COLO668 (cell line): ENCODE data around the gene ARHGEF4.

Experiments
- DNase-seq: peaks from one replicate; lab custom pipeline; 2025; ENCODE audit not compliant: unreplicated experiment; lab: John Stamatoyannopoulos, UW

ARHGEF4 gene

DNA sequence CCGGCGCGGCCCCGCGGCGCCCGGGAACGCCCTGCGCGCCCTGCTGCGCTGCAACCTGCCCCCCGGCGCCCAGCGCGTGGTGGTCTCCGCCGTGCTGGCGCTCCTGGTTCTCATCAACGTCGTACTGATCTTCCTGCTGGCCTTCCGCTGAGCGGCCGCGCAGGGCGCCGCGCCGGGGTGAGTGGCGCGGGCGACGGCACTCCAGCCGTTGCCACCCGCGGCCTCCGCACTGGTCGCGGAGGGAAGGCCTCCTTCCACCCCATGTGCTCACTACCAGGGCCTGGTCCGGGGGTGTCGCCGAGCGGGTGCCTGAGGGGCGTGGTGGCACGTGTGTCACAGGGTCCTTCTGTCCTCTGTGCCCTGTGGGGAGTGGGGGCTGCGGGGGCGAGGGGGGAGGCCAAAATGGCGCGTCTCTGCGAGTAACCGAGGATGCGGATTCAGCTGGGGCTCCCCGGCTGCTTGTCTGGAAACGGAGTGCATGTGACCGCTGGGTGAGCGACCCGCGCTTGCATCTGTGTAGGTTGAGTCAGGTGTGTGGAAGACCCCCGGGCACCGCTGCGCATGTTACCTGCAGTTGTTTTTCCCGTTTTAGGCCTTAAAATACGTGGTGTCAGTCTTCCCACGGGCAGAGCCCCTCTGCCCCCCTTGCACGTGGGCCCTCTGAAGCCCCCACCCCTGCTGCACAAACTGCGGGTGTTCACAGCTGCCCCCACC is 198.6 kb downstream of the ARHGEF4 start:
- peak; percentile 21 for DNase-seq

DNA sequence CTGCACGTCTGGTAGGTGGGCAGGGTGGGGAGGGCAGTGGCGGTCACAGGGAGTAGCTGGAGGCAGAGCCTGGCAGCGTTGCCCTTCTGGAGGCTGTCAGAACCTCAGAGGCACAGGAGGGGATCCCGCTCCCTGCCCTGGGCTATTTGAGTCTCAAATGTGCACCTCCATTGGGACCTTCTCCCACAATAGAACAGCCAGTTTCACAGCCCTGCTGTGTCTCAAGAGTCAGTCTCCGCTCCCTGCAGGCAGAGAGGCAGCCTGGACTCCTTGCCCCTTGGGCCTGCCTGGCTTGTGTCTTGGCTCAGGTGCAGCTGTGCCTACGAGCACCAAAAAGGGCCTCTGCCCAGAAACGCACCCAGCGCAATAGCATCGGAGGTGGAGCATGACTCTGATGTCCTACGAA is 199.1 kb downstream of the ARHGEF4 start:
- DNase-seq = no peak

DNA sequence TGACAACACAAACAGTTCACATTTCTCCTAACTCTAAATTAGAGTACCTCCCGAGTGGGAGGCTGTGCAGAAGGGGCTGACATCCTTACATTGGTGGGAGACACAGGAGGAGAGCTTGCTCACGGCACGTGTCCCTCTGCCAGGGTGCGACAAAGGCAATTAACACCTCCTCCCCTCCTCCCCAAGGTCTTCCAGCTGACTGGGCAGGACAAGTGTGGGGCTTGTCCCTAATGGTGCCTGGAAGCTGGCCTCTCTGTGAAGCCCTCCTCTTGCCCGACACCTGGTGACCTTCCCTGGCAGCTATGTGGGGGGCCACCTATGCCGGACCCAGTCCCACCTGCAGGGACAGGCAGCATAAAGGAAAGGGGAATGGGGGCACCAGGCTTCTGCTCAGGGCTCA is 199.6 kb downstream of the ARHGEF4 start:
- DNase-seq = no peak

DNA sequence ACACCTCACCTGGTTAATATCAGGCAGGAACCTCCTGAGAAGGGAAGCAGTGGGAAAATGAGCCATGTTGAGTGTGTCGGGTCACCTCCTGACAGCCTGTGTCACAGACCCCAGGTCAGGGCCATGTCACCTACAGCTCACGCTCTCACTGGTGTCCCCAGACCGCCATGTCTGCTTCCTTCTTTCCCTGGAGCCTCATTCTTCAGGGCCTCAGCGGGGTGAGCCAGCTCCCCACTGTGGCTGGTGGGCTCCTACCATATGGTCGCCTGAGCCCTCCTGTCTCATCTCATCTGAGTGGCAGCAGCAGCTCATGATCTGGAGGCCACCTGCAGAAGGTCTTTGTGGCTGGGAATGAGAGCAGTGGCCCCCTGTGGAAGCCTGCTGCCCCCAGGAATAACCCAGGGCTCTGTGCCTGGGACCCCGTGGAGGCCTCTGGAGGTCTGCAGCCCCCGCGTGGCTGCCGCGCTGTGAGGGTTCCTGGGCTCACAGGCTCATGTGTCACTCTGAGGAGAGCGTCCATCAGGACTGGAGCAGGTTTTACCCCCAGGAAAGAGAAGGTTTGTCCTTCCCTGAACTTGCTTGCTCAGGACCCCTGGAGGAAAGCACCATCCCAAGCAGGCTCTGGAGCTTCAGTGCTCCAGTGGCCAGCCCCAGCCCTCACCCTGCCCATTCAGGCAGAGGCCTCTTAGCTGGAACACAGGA is 200.1 kb downstream of the ARHGEF4 start:
- no peak for DNase-seq

DNA sequence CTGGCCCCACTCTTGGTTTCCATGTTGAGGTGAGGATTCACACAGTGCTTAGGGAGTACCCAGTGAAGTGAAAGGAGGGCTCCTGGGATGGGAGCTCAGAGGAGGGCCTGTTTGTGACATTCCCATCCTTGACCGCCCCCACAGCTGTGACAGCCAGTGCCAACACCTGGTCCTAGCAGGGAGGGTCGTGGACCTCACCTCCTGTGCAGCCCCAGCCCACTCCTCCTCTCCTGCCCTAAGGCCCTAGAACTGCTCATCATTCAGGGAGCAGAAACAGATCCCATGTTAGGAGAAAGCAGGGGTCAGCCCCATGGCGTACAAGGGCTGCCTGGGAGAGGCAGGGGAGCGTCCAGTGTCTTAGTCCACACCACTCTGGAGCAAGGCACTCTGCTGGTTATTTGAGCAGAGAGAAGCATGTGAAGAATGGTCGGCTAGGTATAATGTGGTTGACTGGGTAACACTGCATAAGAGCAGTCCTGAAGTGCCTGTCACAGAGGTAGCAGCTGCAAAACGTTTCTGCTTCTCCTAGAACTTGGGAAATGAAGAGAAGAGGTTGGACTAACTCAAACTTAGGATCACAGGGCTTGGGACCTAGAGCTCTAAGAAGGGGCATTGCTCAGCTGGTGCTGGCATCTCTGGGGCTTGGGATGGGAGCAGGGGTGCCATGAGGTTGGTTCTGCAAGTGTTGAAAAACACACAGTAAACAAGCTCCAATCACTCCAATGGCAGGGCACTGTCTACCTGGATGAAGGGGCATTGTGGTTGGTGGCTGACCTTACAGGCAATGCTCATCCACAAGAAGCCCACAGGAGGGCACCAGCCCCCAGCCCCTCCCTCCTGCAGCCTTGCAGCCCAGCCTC is 200.9 kb downstream of the ARHGEF4 start:
- no peak for DNase-seq

DNA sequence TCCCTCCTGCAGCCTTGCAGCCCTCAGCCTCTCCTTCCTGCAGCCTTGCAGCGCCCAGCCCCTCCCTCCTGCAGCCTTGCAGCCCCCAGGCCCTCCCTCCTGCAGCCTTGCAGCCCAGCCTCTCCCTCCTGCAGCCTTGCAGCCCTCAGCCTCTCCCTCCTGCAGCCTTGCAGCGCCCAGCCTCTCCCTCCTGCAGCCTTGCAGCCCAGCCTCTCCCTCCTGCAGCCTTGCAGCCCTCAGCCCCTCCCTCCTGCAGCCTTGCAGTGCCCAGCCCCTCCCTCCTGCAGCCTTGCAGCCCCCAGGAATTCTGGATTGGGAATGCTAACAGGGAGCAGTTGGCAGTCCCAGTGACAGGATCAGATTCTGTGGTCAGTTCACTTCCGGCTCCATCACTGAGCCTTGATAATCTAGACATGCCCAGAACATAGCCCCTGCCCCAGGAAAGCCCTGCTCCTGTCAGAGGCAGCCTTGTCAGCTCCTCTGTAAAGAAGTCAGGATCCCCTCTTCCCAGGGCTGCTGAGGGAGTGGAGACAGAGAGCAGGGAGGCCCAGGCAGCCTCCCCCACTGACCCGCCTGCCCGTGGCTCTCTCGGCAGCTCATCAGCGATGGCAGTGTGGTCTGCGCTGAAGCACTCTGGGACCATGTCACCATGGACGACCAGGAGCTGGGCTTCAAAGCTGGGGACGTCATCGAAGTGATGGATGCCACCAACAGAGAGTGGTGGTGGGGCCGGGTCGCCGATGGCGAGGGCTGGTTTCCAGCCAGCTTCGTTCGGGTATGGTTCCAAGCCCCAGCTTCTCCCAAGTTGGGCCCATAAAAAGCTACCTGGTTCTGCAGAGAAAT is 201.8 kb downstream of the ARHGEF4 start:
- DNase-seq = no peak

DNA sequence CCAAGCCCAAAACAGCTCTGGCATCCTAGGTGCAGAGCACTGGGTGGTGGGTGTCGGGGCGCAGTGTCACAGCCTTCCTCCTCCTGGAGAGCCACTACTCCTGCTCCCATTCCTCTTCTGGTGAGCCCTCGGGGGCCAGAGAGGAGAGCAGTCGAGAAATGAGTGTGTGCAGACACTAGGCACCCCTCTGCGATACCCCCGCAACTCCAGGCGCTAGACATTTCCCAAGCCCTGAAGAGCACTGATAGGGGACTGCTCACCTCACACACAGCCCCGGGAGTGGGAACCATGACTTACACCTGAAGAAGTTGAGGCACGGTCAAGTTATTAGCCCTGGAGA is 202.4 kb downstream of the ARHGEF4 start:
- DNase-seq = no peak

DNA sequence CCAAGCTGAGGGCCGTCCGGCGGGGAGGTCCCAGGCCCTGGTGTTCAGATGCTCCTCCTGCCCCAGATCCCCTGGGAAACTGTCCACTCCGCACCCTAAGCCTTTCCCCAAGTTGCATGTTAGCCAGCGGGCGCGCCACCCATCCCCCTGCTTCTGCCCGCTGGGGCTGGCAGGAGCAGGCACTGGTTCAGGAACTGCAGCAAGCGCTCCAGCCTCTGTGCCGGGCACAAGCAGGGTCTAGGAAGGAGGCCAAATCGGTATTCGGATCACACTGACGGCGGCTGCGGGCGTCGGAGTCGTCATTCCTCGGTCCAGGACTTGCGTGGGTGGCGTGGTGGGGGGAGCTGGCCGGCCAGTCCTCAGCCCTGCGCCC is 202.8 kb downstream of the ARHGEF4 start:
- DNase-seq = no peak

DNA sequence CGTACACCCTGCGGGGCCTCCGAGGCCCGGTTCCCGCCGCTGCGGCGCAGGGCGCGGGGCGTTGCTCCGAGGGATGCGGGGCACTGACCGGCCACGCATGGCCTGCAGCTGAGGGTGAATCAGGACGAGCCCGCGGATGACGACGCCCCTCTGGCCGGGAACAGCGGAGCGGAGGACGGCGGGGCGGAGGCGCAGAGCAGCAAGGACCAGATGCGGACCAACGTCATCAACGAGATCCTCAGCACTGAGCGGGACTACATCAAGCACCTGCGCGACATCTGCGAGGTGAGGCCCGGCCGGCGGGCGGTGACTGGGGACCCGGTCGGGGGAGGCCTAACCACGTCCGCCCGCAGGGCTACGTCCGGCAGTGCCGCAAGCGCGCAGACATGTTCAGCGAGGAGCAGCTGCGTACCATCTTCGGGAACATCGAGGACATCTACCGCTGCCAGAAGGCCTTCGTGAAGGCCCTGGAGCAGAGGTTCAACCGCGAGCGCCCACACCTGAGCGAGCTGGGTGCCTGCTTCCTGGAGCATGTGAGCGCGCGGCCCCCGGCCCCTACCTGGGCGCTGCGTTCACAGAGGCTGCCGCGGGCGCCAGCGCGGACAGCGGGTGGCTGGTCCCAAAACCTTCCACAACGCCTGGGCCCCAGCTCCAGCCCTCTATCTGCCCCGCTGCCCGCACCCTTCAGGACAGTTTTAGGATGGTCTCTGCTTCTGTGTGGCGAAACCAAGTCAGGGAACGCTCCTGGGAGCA is 203.4 kb downstream of the ARHGEF4 start:
- no peak for DNase-seq

DNA sequence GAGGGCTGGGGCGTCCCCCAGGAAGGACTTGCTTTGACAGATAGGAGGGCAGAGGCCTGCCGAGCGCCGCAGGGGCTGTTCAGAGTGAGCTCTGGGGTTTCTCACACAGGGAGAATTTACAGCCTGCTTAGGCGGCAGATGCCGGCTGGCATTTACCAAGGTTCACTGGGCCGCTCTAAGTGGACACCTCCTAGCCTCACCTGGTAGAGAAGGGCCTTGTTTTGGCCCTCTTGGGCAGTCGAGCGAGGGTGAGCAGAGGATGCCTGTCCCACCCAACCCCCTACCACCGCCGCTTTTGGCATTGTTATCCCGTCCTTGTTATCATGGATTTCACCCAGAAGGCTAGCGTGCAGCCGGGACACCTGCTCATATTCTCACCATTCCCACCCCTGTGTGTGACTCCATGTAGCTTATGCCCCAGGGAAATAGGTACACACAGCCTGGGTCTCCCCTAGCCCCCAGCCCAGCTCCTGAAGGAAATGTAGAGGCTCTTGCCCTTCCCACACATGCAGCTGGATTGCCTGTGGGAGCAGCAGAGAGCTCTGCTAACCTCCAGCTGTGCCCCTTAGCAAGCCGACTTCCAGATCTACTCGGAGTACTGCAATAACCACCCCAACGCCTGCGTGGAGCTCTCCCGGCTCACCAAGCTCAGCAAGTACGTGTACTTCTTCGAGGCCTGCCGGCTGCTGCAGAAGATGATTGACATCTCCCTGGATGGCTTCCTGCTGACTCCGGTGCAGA is 204.1 kb downstream of the ARHGEF4 start:
- DNase-seq = no peak

DNA sequence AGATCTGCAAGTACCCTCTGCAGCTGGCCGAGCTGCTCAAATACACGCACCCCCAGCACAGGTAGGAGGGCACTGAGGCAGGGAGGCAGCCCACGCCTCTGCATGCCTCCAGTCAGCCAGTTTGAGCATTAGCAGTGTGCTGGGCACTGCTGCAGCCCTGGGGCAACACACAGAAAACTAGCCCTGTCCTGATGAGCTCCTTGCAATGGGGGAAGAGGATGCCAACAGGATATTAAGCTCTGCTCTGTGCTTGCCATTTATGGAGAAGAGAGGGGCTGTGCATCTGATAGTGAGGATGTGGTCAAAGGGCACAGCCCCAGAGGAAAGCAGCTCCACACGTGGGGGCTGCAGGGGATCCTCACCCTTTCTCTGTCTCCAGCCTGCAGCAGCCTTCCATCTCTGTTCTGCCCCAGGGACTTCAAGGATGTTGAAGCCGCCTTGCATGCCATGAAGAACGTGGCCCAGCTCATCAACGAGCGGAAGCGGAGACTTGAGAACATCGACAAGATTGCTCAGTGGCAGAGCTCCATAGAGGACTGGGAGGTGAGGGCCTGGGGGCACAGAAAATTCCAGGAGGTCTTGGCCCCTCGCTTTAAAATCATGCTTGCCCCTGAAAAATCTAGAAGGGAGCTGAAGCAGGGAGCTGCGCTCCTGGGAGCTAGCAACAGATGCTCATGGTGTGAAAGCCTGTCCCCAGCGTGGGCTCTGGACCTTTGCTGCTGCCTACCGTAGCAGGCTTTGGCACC is 204.9 kb downstream of the ARHGEF4 start:
- DNase-seq = no peak

DNA sequence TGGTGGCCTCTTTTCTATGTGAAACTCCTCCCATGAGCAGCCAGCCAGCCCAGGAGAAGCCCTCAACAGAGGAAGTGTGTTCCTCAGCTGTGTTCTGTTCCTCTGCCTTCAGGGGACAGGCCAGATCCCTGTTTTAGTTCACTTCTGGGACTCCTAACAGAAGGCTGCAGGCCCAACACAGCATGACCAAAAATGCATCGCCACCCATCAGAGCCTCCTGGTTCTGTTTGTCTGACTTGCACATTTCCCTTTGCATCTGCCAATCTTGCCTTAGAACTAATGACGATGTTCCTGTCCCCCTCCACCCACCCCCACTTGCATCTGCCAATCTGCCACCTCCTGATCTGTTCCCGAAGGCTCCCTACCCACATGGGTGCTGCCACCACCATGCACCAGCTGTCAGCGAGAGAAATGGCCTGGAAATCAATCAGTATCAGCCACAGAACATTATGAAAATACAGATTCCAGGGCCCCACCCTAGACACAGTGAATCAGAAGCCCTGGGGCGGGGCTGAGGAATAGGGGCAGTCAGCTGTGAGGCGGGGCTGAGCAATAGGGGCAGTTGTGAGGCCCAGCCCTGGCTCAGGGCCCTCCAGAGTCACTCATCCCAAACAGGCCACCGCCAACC is 205.5 kb downstream of the ARHGEF4 start:
- DNase-seq = no peak

DNA sequence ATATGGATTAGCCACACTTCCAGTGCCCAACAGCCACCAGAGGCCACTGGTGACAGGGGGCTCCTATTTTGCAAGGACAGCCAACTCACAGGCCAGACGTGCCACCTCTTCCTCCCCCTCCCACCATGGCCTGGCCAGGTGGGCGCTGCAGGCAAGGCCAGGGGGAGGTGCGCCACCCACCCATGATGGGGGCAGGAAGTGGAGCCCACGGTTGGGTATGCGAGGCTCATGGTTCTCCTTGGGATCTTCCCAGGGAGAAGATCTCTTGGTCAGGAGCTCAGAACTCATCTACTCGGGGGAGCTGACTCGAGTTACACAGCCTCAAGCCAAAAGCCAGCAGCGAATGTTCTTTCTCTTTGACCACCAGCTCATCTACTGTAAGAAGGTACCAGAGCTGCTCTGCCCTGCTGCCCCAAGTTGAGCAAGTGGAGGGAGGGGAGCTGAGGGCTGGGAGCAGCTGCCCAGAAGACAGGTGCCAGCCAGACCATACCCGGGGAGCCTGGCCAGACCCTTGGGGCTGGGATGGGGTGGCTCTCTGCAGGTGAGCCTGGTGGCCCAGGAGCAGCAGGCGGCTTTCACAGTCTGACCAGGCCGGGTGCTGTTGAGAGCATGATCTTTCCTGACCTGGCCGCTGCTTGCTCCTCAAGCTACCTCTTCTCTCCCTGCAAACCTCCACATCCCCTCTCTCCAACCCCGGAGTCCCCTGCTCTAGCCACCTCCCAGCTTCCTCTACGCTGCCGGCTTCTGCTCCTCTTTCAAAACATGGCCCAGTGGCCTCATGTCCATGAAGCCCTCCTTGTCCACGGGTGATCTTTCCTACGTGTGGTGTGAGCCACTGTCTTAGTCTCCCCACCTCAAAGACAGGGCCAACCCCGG is 206.7 kb downstream of the ARHGEF4 start:
- DNase-seq = no peak

DNA sequence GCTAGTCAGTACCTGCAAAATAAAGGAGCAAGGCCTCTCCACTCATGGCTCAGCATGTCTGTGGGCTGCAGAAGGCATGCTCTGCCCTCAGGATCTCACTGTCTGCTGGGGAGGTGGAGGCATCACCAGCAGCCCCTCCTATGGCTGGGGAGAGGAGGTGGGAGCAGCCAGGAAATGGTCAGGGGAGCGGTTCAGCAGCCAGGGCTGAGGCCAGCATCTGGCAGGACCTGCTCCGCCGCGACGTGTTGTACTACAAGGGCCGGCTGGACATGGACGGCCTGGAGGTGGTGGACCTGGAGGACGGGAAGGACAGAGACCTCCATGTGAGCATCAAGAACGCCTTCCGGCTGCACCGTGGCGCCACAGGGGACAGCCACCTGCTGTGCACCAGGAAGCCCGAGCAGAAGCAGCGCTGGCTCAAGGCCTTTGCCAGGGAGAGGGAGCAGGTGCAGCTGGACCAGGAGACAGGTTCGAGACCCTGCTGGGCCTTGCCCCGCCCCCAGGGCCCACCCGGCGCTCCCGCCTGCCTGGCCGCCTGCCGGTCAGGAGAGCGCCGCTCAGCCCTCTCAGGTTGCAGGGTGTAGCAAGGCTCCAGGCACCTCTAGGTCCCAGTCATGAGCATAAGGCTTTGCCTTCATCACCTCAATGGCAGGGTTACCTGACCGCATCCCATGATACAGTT is 207.5 kb downstream of the ARHGEF4 start:
- DNase-seq = no peak

DNA sequence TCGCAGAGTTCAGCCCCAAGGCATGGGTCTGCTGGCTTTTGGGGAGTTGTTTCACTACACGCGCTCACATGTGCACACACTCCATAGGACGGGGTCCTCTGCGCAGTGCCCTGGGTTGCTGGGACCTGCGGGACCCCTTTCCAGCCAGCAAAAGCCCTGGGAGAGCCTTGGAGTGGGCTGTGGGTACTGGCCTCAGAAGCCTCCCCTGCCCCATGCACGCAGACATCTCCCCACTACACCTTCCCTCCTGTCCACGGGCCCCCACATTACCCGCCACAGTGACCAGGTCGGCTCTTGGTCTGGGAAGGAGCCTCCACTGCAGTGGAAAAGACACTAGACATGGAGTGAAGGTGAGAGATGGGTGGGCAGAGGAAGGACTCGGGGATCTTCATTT is 208.0 kb downstream of the ARHGEF4 start:
- DNase-seq = no peak

DNA sequence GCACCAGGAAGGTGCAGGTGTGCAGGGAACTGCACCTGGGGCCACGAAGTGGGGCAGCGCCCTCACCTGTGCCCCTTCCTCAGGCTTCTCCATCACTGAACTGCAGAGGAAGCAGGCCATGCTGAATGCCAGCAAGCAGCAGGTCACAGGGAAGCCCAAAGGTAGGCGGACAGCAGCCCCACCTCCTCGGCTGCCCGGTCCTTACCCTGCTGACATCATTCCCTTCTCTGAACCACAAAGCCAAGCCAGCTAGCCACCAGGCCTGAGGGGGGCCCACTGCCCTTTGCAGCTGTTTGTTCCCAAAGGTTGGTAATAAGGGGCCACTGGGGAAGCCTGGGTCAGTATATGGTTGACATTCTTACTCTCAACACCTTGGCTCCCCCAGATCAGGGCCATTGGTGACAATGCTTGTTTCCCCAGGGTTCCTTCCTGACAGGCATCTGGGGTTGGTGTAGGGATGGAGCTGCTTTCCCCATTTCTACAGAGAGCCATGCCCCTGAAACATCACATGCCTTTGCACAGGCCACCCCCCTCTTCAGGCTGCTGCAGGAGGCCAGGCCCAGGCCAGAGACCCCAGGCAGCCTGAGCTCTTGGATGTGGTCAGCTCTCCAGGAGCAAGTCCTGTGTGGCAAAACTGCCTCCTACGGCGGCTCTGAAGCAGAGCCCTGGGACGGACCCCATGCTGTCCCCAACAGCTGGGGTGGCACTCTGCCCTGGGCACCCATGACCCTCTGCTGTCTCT is 208.7 kb downstream of the ARHGEF4 start:
- DNase-seq = no peak
